H54 (cell line): ENCODE data around the gene ACBD6.
A peak's percentile ranks its signal among the peaks of the same experiment; 100 is the strongest.

Source experiments
- DNase-seq: peaks from one replicate; pipeline ENCODE4 v3.0.0; 2011; ENCODE audit warnings: low spot score, mixed read lengths; ENCODE audit not compliant: insufficient read length
- FAIRE-seq: peaks from 3 replicates; lab custom pipeline; 2011; peaks lifted over from hg19 to GRCh38; lab: Jason Lieb, UNC
- POLR2A ChIP-seq: IDR thresholded peaks from 2 replicates; pipeline ENCODE4 v1.6.1; 2011; ENCODE audit warnings: low read depth, mild to moderate bottlenecking, low read length

Gene ACBD6

GRCh38 chr1:180244840-180245239 lies 257.5 kb downstream of the ACBD6 start:
- TF ChIP-seq POLR2A = no peak
- DNase-seq = no peak

GRCh38 chr1:180243517-180244221 lies 258.7 kb downstream of the ACBD6 start:
- no peak for TF ChIP-seq POLR2A
- DNase-seq = peak; percentile 46
- FAIRE-seq = no peak

More at GRCh38 chr1:180244840-180245239, 257.5 kb downstream of the ACBD6 start:
- FAIRE-seq = no peak

GRCh38 chr1:180241716-180242544 lies 260.4 kb downstream of the ACBD6 start:
- no peak for DNase-seq
- FAIRE-seq = no peak
- no peak for TF ChIP-seq POLR2A

- DNase-seq = no peak
- no peak for TF ChIP-seq POLR2A
- no peak for FAIRE-seq
These were observed 263.0 kb downstream of the ACBD6 start for GRCh38 chr1:180239145-180240096.

- no peak for FAIRE-seq
- no peak for TF ChIP-seq POLR2A
- no peak for DNase-seq
These were observed 263.7 kb downstream of the ACBD6 start for GRCh38 chr1:180238675-180239074.
